Thoracic aorta (tissue), 2 donors: ENCODE data around the gene HPCAL1. TPM values are rescaled to one million over a fixed set of nuclear protein-coding genes. Genes with fewer than 3 reads are reported as not detected.
"Not testable (repeated sequence)": the region's sequence is repeated elsewhere in the genome, so short reads cannot be mapped to it uniquely, and the experiment has no call there.

Experiments
- ATAC-seq: fragments of 150-250 bp; one replicate; pipeline ENCODE4 v1.8.0; 2017; ENCODE audit warnings: low read depth; ENCODE audit not compliant: insufficient number of reproducible peaks, low FRiP score
- DNase-seq: peaks from one replicate; pipeline ENCODE4 v3.0.0-alpha.2; 2020; ENCODE audit warnings: low spot score
- H3K27ac ChIP-seq, 2 donors: fragments of 200-600 bp; sonication (generic); 1 replicate in 1 of 2; 2 replicates in 1 of 2; pipeline ENCODE4 v1.5.1; 2016; ENCODE audit warnings: mild to moderate bottlenecking in 2 of 2, moderate library complexity in 2 of 2
- H3K27me3 ChIP-seq: fragments of 200-600 bp; sonication (generic); replicated peaks from 2 replicates; pipeline ENCODE4 v1.6.0; 2016; ENCODE audit warnings: mild to moderate bottlenecking; ENCODE audit not compliant: insufficient read depth
- H3K36me3 ChIP-seq: fragments of 200-600 bp; sonication (generic); one replicate; pipeline ENCODE4 v1.5.1; 2016
- H3K4me1 ChIP-seq, 2 donors: fragments of 200-600 bp; sonication (generic); 1 replicate in 1 of 2; 2 replicates in 1 of 2; pipeline versions ENCODE4 v1.5.1 to v1.6.0; 2016; ENCODE audit warnings: low read depth in 2 of 2, mild to moderate bottlenecking in 1 of 2; ENCODE audit not compliant: control insufficient read depth in 1 of 2
- H3K4me3 ChIP-seq: fragments of 200-600 bp; sonication (generic); 2 replicates; pipeline ENCODE4 v1.5.1; 2016; ENCODE audit warnings: mild to moderate bottlenecking
- H3K9me3 ChIP-seq: fragments of 200-600 bp; sonication (generic); 2 replicates; pipeline ENCODE4 v1.5.1; 2016
- CTCF ChIP-seq: fragments of 200-600 bp; sonication (generic); IDR thresholded peaks from one replicate; pipeline ENCODE4 v1.5.1; 2019; ENCODE audit warnings: antibody characterized with exemption
- total RNA-seq, 2 donors: library from RNA; depleted of rRNA; stranded (reverse); fragments of >200 nt; gene quantifications; one replicate each; pipeline versions ENCODE4 v1.1.0 to v1.2.3, GENCODE V29; 2016

Gene HPCAL1
- total RNA-seq, 2 donors from 2014 or later = 34.6 to 50.2 TPM

- Histone ChIP-seq H3K4me1 (no peaks in the 10 kb centered on the region), H3K4me3 (no peak overlapping the region), H3K27me3 (no peaks in the 10 kb centered on the region), H3K27ac (no peak overlapping the region), H3K9me3 (peaks cover 4% of the 10 kb centered on the region), H3K36me3 (no peaks in the 10 kb centered on the region)
- no peak for ATAC-seq
- no peak for TF ChIP-seq CTCF
- DNase-seq = no peak
Observed at GRCh38 chr2:10296142-10296541, 6.6 kb upstream of the HPCAL1 start.

GRCh38 chr2:10297191-10297830 is 5.4 kb upstream of the HPCAL1 start:
- TF ChIP-seq CTCF = no peak
- Histone ChIP-seq H3K9me3 (peaks cover 4% of the 10 kb centered on the region), H3K4me3 (no peak overlapping the region), H3K27ac (no peak overlapping the region), H3K4me1 (peaks cover 0 to 4% of the 10 kb centered on the region in 2 donors), H3K36me3 (no peaks in the 10 kb centered on the region), H3K27me3 (no peaks in the 10 kb centered on the region)
- DNase-seq = no peak
- no peak for ATAC-seq

- H3K4me1 ChIP-seq = peaks cover 0 to 4% of the 10 kb centered on the region in 2 donors
- H3K9me3 ChIP-seq = peaks cover 4% of the 10 kb centered on the region
- no peak for TF ChIP-seq CTCF
- no peak overlapping the region for H3K4me3 ChIP-seq
- H3K27me3 ChIP-seq = no peaks in the 10 kb centered on the region
- DNase-seq = no peak
- ATAC-seq = no peak
- H3K36me3 ChIP-seq = no peaks in the 10 kb centered on the region
- H3K27ac ChIP-seq = no peak overlapping the region
Observed at GRCh38 chr2:10297959-10298531, 4.7 kb upstream of the HPCAL1 start.

- not testable (repeated sequence) for H3K4me3 ChIP-seq, ATAC-seq, H3K27me3 ChIP-seq, H3K36me3 ChIP-seq, H3K27ac ChIP-seq, H3K9me3 ChIP-seq, DNase-seq
- H3K4me1 ChIP-seq = peaks cover 0 to 11% of the 10 kb centered on the region in 2 donors
Observed at GRCh38 chr2:10298777-10299176, 3.9 kb upstream of the HPCAL1 start.

GRCh38 chr2:10300328-10300920 is 2.3 kb upstream of the HPCAL1 start:
- no peak for TF ChIP-seq CTCF
- H3K27ac ChIP-seq = no peak overlapping the region
- no peak overlapping the region for H3K4me3 ChIP-seq
- H3K4me1 ChIP-seq = peaks cover 6 to 25% of the 10 kb centered on the region in 2 donors
- no peak for DNase-seq
- no peaks in the 10 kb centered on the region for H3K27me3 ChIP-seq
- H3K36me3 ChIP-seq = no peaks in the 10 kb centered on the region
- H3K9me3 ChIP-seq = no peaks in the 10 kb centered on the region
- no peak for ATAC-seq
